HCT116 (cell line): ENCODE results near the gene THAP8.

Source experiments
- ELF1 ChIP-seq: IDR thresholded peaks from 2 replicates; pipeline ENCODE4 v1.6.1; 2012; ENCODE audit warnings: low read depth, borderline replicate concordance
- EZH2phosphoT487 ChIP-seq: fragments of 200-600 bp; IDR thresholded peaks from 2 replicates; pipeline ENCODE4 v1.6.1; 2018; ENCODE audit warnings: antibody characterized with exemption, borderline replicate concordance
- YY1 ChIP-seq: IDR thresholded peaks from 2 replicates; pipeline ENCODE4 v1.6.1; 2011; ENCODE audit warnings: low read length, low read depth, moderate library complexity, mild to moderate bottlenecking; ENCODE audit not compliant: insufficient replicate concordance; ENCODE audit errors: extremely low read depth

DNA sequence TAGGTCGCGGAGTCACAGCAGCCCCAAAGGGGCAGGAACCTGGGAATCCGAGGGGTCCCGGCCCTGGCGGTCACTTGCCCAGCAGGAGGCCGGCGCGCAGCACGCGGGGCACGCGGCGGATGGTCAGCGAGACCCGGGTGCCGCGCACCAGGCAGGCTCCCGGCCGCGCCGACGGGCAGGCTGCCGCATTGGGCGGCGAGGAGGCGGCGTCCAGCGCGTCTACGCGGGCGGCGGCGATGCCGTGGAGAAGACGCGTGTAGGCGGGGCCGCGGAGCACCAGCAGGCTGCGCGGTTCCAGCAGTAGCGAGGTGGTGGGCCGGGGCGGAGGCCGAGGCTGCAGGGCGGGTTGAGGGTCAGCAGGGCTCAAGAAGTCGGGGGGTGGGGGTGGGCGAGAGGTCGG lies 44.9 kb downstream of the THAP8 start:
- TF ChIP-seq ELF1, result no peak
- TF ChIP-seq YY1, result no peak
- TF ChIP-seq EZH2phosphoT487, result no peak
